IPS-18c (cell line): Measurements from ENCODE around the gene PKP1.
A peak's percentile ranks its signal among the peaks of the same experiment; 100 is the strongest.

Source experiments
- H3K4me3 ChIP-seq: 2 replicates; pipeline ENCODE4 v1.7.0; 2013; ENCODE audit warnings: low read depth, mild to moderate bottlenecking, low read length, moderate library complexity; ENCODE audit not compliant: insufficient read depth
- H3K9me3 ChIP-seq: one replicate; pipeline ENCODE4 v1.6.1; 2013; ENCODE audit warnings: mild to moderate bottlenecking, low read length, moderate library complexity; ENCODE audit not compliant: control insufficient read depth, insufficient read depth

PKP1 gene

DNA sequence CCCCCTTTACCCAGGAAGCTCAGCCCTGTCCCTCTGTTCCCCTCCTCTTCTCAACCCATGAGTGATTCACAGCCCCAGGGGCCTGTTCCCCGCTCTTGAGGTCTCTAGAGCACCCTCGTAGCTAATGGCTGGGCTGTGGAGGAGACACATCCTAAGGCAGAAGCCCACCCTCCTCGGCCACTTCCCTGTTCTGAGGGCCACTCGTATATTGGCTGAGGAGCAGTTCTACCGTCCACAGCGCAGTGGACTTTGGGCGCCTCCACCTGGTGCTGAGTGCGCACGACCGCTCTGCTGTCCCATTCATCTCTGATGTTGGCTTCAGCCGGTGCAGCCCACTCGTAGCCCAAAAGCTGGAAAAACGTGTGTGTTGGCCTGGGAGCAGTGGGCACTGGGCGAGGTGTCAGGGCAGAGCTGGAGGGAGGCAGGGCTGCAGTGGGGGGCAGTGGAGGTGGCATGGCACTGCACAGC lies 24.5 kb upstream of the PKP1 start:
- no peak overlapping the region; the same call in 1 of the 2 replicates for H3K4me3 ChIP-seq
- peaks cover 2% of the 10 kb centered on the region for H3K9me3 ChIP-seq

GRCh38 chr1:201259476-201260235 lies 23.6 kb upstream of the PKP1 start:
- peaks cover 2% of the 10 kb centered on the region for H3K9me3 ChIP-seq
- peak overlapping the region; percentile 53 for H3K4me3 ChIP-seq

GRCh38 chr1:201260236-201260590 lies 23.1 kb upstream of the PKP1 start:
- peak overlapping the region; percentile 53; the same call in 1 of the 2 replicates for H3K4me3 ChIP-seq
- peaks cover 2% of the 10 kb centered on the region for H3K9me3 ChIP-seq

- no peak overlapping the region for H3K4me3 ChIP-seq
- H3K9me3 ChIP-seq = peaks cover 2% of the 10 kb centered on the region
Observed at GRCh38 chr1:201260648-201261311, 22.5 kb upstream of the PKP1 start.

DNA sequence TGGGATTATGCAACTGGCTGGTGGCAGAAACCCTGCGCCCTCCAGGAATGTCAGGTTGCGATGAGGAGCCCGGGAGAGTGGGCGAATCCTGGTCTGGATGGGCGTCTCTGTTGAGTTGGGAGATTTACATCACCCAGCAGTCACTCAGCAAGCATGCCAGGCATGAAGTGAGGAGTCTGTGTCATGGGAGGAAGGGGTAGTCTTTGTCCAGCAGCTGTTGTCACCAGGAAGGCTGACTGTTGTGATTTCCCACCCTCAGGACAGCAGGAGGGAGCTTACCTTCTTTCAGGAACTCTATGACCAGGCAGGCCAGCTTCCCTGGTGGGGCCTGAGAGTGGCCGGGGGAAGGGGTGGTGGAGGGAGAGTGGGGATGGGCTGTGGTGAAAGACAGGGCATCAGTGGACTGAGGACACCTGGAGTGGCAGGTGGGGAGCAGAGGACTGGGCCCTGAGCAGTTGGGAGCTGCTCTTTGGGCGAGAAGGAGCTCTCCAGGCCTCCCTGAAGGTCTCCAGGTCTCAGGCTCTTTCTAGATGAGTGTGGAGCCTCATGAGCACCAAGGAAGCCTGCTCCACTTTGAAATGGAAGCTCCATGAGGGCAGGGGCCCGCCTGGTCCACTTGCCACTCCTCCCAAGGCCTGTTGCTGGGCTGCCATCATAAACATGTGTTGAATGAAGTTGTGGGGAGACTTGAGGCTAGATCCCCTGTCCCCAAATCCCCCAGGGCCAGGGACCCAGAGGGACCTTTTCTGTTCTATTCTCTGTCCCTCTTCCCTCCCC lies 21.3 kb upstream of the PKP1 start:
- H3K9me3 ChIP-seq = peaks cover 2% of the 10 kb centered on the region
- no peak overlapping the region for H3K4me3 ChIP-seq

DNA sequence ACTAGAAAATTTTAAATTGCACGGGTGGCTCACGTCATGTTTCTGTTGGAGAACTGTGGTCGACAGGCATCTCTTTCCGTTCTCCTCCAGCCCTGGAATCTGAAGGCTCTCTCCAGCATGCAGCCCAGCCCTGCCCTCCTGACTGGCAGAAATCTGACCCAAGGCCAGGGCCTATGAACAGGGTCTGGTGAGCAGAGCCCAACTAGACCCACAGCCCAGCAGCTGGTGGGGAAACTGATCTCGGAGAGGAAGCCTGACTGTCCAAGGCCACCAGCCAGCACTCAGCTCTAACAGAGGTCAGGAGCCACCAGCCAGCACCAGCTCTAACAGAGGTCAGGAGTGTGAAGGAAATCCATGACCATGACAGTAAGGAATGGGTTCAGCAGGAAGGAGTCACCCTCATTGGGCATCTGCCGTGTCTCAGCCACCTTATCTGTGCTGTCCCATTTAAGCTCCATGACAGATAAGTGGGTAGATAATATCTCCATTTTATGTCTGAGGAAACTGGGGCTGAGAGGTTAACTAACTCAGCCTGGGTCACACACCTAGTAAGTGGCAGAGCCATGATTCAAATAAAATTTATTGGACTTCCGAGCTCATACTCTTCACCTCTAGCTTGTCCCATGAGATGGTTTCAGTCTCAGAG lies 20.2 kb upstream of the PKP1 start:
- peaks cover 2% of the 10 kb centered on the region for H3K9me3 ChIP-seq

GRCh38 chr1:201264072-201264471 lies 19.2 kb upstream of the PKP1 start:
- Histone ChIP-seq H3K9me3 (peaks cover 2% of the 10 kb centered on the region), H3K4me3 (no peak overlapping the region)

More for the DNA sequence above, 20.2 kb upstream of the PKP1 start:
- H3K4me3 ChIP-seq = no peak overlapping the region

DNA sequence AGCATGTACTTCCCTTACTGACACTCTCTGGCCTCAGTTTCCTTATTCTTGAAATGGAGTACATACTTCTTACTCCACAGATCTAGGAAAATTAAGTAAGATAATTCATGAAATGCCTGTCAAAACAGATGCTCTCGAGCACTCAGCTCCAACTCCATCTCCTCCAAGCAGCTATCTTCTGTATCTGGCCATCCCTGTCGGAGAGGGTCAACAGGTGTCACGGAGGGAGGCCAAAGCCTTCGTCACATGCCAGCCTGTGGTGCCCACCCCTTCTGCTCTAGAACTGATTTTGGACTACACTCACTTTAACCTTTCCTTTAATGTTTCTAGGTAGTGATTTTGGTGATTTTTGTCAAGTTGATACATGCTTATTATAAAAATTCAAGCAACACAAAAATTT lies 18.8 kb upstream of the PKP1 start:
- Histone ChIP-seq H3K4me3 (no peak overlapping the region), H3K9me3 (no peaks in the 10 kb centered on the region)

DNA sequence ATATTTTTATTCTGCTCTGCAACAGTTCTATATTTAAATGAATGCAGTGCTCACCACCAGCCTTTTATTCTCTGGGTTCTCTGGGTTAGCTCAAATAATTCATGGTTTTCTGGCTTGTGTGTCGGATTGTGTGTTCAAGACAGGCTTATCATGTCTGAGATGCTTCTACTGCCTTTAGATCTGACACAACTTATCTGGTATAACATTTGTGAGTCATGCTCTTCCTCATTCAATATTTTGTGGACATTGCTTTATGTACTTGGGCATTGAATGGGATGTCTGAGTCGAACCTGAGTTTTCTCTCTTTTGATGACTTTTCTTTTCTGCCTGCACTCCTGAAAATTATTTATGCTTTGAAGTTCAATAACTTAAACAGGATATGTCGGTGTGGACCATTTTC lies 17.6 kb upstream of the PKP1 start:
- H3K4me3 ChIP-seq = no peak overlapping the region
- H3K9me3 ChIP-seq = no peaks in the 10 kb centered on the region

DNA sequence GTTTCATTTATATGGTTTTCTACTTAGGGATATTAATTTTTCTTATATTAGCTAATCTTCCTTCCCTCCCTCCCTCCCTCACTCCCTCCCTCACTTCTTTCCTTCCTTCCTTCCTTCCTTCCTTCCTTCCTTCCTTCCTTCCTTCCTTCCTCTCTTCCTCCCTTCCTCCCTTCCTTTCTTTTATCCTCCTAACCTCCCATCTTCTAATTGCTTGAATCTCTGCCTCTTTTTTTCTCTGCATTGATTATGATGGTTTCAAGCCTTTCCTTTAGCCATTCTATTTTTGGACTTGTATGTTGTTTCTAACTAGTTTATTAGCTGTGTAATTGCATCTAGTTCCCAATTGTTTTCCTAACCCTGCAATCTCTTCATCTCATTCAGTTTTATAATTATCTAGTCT lies 17.0 kb upstream of the PKP1 start:
- Histone ChIP-seq H3K4me3 (no peak overlapping the region), H3K9me3 (no peaks in the 10 kb centered on the region)

DNA sequence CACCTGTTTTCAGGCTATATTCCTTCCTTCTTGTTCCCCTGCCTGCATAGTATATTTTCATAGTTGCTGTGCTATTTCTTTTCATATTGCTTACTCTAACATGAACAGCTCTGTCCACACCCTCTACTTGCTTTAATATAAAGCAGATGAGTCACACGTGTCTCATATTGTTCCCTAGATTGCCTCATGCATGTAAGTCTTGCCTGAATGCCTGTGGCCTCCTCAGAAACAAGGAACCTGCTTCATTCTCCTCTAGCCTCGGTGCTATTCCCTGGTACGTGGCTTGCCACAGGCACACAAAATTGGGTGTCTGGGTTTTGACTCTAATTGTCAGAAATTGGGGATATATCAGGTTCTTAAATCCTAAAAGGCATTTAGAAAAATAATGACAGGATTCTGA lies 16.5 kb upstream of the PKP1 start:
- Histone ChIP-seq H3K9me3 (no peaks in the 10 kb centered on the region), H3K4me3 (no peak overlapping the region)

DNA sequence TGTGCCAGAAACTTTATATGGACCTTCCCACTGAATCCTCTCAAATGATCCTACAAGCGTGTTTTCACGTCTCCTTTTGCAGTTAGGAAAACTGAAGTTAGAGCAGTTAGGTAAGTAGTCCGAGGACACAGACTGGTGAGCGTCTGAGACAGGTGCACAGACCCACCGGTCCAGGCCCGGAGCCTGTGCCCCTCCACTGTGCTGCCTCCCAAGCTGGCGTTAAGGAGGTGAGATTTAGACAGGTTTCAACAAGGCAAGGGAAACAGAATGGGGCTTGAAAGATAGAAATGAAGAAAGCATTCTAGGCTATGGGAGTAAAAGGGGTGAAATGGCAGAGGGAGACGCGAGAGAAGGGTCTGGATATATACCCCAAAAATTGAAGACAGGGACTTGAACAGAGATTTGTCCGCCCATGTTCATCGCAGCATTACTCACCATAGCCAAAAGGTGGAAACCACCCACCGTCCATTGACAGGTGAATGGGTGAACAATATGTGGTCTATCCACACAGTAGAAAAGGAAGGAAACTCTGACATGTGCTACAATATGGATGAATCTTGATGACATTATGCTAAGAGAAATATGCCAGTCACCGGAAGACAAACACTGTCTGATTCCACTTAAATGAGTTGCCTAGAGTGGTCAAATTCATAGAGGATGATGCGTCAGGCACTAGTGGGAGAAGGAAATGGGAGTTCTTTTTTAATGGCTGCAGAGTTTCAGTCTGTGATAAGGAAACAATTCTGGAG lies 15.7 kb upstream of the PKP1 start:
- Histone ChIP-seq H3K4me3 (no peak overlapping the region), H3K9me3 (no peaks in the 10 kb centered on the region)

- Histone ChIP-seq H3K9me3 (no peaks in the 10 kb centered on the region), H3K4me3 (no peak overlapping the region)
Observed at GRCh38 chr1:201268604-201269151, 14.6 kb upstream of the PKP1 start.

GRCh38 chr1:201269281-201269680 lies 14.0 kb upstream of the PKP1 start:
- Histone ChIP-seq H3K4me3 (no peak overlapping the region), H3K9me3 (no peaks in the 10 kb centered on the region)

DNA sequence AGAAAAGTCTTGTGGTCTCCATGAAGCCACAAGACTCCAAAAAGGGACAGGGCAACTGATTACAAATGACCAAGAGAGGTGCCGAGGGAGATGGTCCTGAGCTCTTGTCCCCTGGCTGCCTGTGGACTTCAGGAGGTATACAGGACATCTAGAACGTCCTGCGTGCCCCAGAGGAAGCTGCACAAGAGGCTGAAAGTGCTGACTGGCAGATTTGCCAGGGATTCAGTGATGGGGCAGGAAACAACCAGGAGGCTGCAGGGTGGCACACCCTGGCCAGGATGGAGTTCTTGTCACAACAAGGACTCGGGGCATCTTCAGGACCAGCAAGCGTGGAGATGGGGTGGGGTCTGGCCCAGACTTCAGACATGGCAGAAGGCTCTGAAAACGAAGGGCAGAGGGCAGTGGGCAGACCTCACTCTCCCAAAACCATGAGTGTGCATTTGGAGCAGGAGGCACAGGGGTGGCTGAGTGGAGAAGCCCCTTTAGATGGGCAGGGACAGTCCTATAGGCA lies 13.4 kb upstream of the PKP1 start:
- Histone ChIP-seq H3K4me3 (no peak overlapping the region), H3K9me3 (no peaks in the 10 kb centered on the region)

GRCh38 chr1:201270616-201271390 lies 12.5 kb upstream of the PKP1 start:
- Histone ChIP-seq H3K9me3 (no peaks in the 10 kb centered on the region), H3K4me3 (no peak overlapping the region)
